GM23338 (cell line): ENCODE measurements around the gene STK4. TPM values are rescaled to one million over a fixed set of nuclear protein-coding genes. Genes with fewer than 3 reads are reported as not detected.

Source experiments
- ATAC-seq: fragments of 200-7000 bp; cut with Tn5 transposase; 3 replicates; pipeline ENCODE4 v1.9.1; 2020
- DNase-seq: peaks from one replicate; pipeline ENCODE4 v3.0.0-alpha.2; 2015; ENCODE audit warnings: low spot score
- H2AFZ ChIP-seq: fragments of 200-600 bp; sonication (generic); 2 replicates; pipeline ENCODE4 v1.8.0; 2016; ENCODE audit warnings: antibody characterized with exemption, mild to moderate bottlenecking, moderate library complexity
- H3F3A ChIP-seq: fragments of 200-600 bp; sonication (generic); replicated peaks from 2 replicates; pipeline ENCODE4 v1.8.0; 2017; ENCODE audit warnings: antibody characterized with exemption, mixed run types, low read depth
- H3K27ac ChIP-seq: fragments of 200-600 bp; sonication (generic); 2 replicates; pipeline ENCODE4 v1.6.1; 2016; ENCODE audit warnings: low read depth
- H3K27me3 ChIP-seq: fragments of 200-600 bp; sonication (generic); 2 replicates; pipeline ENCODE4 v1.8.0; 2016; ENCODE audit warnings: mild to moderate bottlenecking, mixed run types, moderate library complexity; ENCODE audit not compliant: insufficient read depth
- H3K36me3 ChIP-seq: fragments of 200-600 bp; sonication (generic); 2 replicates; pipeline ENCODE4 v1.8.0; 2016; ENCODE audit warnings: mild to moderate bottlenecking; ENCODE audit not compliant: insufficient read depth
- H3K4me1 ChIP-seq: fragments of 200-600 bp; sonication (generic); 2 replicates; pipeline ENCODE4 v1.8.0; 2016; ENCODE audit warnings: mild to moderate bottlenecking, moderate library complexity; ENCODE audit not compliant: insufficient read depth
- H3K4me2 ChIP-seq: fragments of 200-600 bp; sonication (generic); 2 replicates; pipeline ENCODE4 v1.7.1; 2017; ENCODE audit warnings: mixed run types
- H3K4me3 ChIP-seq: fragments of 200-600 bp; sonication (generic); 2 replicates; pipeline ENCODE4 v1.6.1; 2016; ENCODE audit warnings: mixed run types
- H3K79me2 ChIP-seq: fragments of 200-600 bp; sonication (generic); replicated peaks from 2 replicates; pipeline ENCODE4 v1.8.0; 2017; ENCODE audit warnings: mild to moderate bottlenecking; ENCODE audit not compliant: insufficient read depth
- H3K9me2 ChIP-seq: fragments of 200-600 bp; sonication (generic); 2 replicates; pipeline ENCODE4 v1.8.0; 2017; ENCODE audit not compliant: insufficient read depth
- H4K20me1 ChIP-seq: fragments of 200-600 bp; sonication (generic); replicated peaks from 2 replicates; pipeline ENCODE4 v1.8.0; 2017; ENCODE audit warnings: mild to moderate bottlenecking; ENCODE audit not compliant: insufficient read depth
- H3K27ac Mint-ChIP-seq: 2 replicates; pipeline ENCODE4 v1.8.0; 2020; ENCODE audit warnings: inconsistent platforms, mild to moderate bottlenecking, moderate library complexity, mixed read lengths
- H3K27me3 Mint-ChIP-seq: 3 replicates; pipeline ENCODE4 v1.8.0; 2022; ENCODE audit warnings: low read depth, mild to moderate bottlenecking, moderate library complexity, mixed read lengths, inconsistent platforms; ENCODE audit not compliant: insufficient read depth, poor library complexity
- H3K36me3 Mint-ChIP-seq: 3 replicates; pipeline ENCODE4 v1.8.0; 2021; ENCODE audit warnings: low read depth, mild to moderate bottlenecking, inconsistent platforms, moderate library complexity, mixed read lengths
- H3K4me1 Mint-ChIP-seq: 3 replicates; pipeline ENCODE4 v1.8.0; 2020; ENCODE audit warnings: mild to moderate bottlenecking, inconsistent platforms, mixed read lengths
- H3K4me3 Mint-ChIP-seq: 3 replicates; pipeline ENCODE4 v1.8.0; 2021; ENCODE audit warnings: moderate library complexity, mild to moderate bottlenecking, inconsistent platforms, mixed read lengths
- H3K9me3 Mint-ChIP-seq: 3 replicates; pipeline ENCODE4 v1.8.0; 2020; ENCODE audit warnings: moderate library complexity, mild to moderate bottlenecking, inconsistent platforms, mixed read lengths
- CREB1 ChIP-seq: fragments of 250-450 bp; sonication (Bioruptor Pico); IDR thresholded peaks from 2 replicates; pipeline ENCODE4 v1.5.0; 2020; ENCODE audit warnings: low read depth, mild to moderate bottlenecking, moderate library complexity
- CTCF ChIP-seq, 2 experiments: fragments of 200-600 bp in 1 of 2; sonication (generic) in 1 of 2; conservative IDR thresholded peaks; 2 replicates each; pipeline versions ENCODE4 v1.5.1 to v1.6.1; 2016 to 2017; ENCODE audit warnings: antibody characterized with exemption in 2 of 2, low read depth in 2 of 2, mild to moderate bottlenecking in 2 of 2, moderate library complexity in 1 of 2
- EZH2 ChIP-seq: fragments of 200-600 bp; sonication (generic); IDR thresholded peaks from one replicate; pipeline ENCODE4 v1.8.0; 2017; ENCODE audit warnings: antibody characterized with exemption, mild to moderate bottlenecking, low read depth; ENCODE audit not compliant: unreplicated experiment
- EZH2phosphoT487 ChIP-seq: fragments of 200-600 bp; sonication (generic); IDR thresholded peaks from one replicate; pipeline ENCODE4 v1.8.1; 2018; ENCODE audit warnings: antibody characterized with exemption; ENCODE audit not compliant: unreplicated experiment
- JUNB ChIP-seq: IDR thresholded peaks from one replicate; pipeline ENCODE4 v1.6.1; 2016; ENCODE audit warnings: antibody characterized with exemption; ENCODE audit not compliant: unreplicated experiment
- NANOG ChIP-seq: IDR thresholded peaks from 2 replicates; pipeline ENCODE4 v1.6.1; 2016; ENCODE audit warnings: antibody characterized with exemption, borderline replicate concordance
- POLR2AphosphoS5 ChIP-seq: IDR thresholded peaks from 2 replicates; pipeline ENCODE4 v1.6.1; 2016; ENCODE audit warnings: antibody characterized with exemption, low read depth
- REST ChIP-seq: IDR thresholded peaks from one replicate; pipeline ENCODE4 v1.6.1; 2018; ENCODE audit warnings: antibody characterized with exemption; ENCODE audit not compliant: unreplicated experiment
- STAT1 ChIP-seq: IDR thresholded peaks from one replicate; pipeline ENCODE4 v1.6.1; 2016; ENCODE audit warnings: antibody characterized with exemption; ENCODE audit not compliant: unreplicated experiment
- ZNF114 ChIP-seq: fragments of 250-450 bp; sonication (Bioruptor Pico); IDR thresholded peaks from 2 replicates; pipeline ENCODE4 v1.5.0; 2020; ENCODE audit warnings: mild to moderate bottlenecking, moderate library complexity
- ZNF331 ChIP-seq: fragments of 250-450 bp; sonication (Bioruptor Pico); IDR thresholded peaks from 2 replicates; pipeline ENCODE4 v1.5.0; 2020; ENCODE audit warnings: low read depth, mild to moderate bottlenecking, moderate library complexity
- ZNF462 ChIP-seq: fragments of 250-450 bp; sonication (Bioruptor Pico); IDR thresholded peaks from 2 replicates; pipeline ENCODE4 v1.5.0; 2020; ENCODE audit warnings: mild to moderate bottlenecking, moderate library complexity
- polyA plus RNA-seq: library from polyadenylated mRNA; unstranded; fragments of >200 nt; fragmentation: Nextera tagmentation; extraction: Ambion mirVana; gene quantifications from 2 replicates; pipeline ENCODE4 v1.2.1, GENCODE V29; 2016
- total RNA-seq: library from RNA; depleted of rRNA; stranded (reverse); fragments of >200 nt; shearing (Covaris generic); gene quantifications from 2 replicates; pipeline ENCODE4 v1.2.3, GENCODE V29; 2014
- TF ChIP-seq, protein P1 (sequence below): IDR thresholded peaks from 2 replicates; pipeline ENCODE4 v1.6.1; 2016; ENCODE audit warnings: antibody characterized with exemption

The STK4 gene
- total and polyA plus RNA-seq, 2 experiments from 2014 or later, result 37.7 to 58.7 TPM

GRCh38 chr20:44916586-44916985 is 49.7 kb upstream of the STK4 start:
- Mint-ChIP-seq H3K4me3 (no peak overlapping the region), H3K27me3 (no peaks in the 10 kb centered on the region), H3K9me3 (no peaks in the 10 kb centered on the region; the same call in 2 of the 3 replicates), H3K36me3 (peaks cover 70% of the 10 kb centered on the region), H3K4me1 (peaks cover 5% of the 10 kb centered on the region), H3K27ac (peak overlapping the region; percentile 59; the same call in 1 of the 2 replicates)
- H3K4me2 ChIP-seq, result no peak overlapping the region
- peak; percentile 59 for ATAC-seq
- H3K27me3 ChIP-seq, result no peaks in the 10 kb centered on the region
- H3K4me3 ChIP-seq, result no peak overlapping the region
- no peak overlapping the region for H3K27ac ChIP-seq
- peaks cover 3% of the 10 kb centered on the region; the same call in 1 of the 2 replicates for H3K4me1 ChIP-seq
- peak; percentile 15 for DNase-seq
- H4K20me1 ChIP-seq, result peaks cover 19% of the 10 kb centered on the region; the same call in 1 of the 2 replicates
- H3K79me2 ChIP-seq, result peaks cover 6% of the 10 kb centered on the region; the same call in 1 of the 2 replicates
- H3K9me2 ChIP-seq, result no peaks in the 10 kb centered on the region
- TF ChIP-seq EZH2, result no peak
- no peak for TF ChIP-seq JUNB
- no peak for TF ChIP-seq ZNF114 (CRISPR knock-in tag)
- no peak for TF ChIP-seq CREB1 (CRISPR knock-in tag)
- no peak for TF ChIP-seq ZNF331 (CRISPR knock-in tag)
- no peak for TF ChIP-seq EZH2phosphoT487
- TF ChIP-seq, protein P1, sequence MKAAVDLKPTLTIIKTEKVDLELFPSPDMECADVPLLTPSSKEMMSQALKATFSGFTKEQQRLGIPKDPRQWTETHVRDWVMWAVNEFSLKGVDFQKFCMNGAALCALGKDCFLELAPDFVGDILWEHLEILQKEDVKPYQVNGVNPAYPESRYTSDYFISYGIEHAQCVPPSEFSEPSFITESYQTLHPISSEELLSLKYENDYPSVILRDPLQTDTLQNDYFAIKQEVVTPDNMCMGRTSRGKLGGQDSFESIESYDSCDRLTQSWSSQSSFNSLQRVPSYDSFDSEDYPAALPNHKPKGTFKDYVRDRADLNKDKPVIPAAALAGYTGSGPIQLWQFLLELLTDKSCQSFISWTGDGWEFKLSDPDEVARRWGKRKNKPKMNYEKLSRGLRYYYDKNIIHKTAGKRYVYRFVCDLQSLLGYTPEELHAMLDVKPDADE, result no peak
- TF ChIP-seq STAT1, result no peak
- no peak for TF ChIP-seq CTCF (conservative IDR thresholded peaks at IDR 0.05; ENCODE audit: low read depth in 2 of 2)
- TF ChIP-seq POLR2AphosphoS5, result no peak
- TF ChIP-seq REST, result no peak
- TF ChIP-seq ZNF462 (CRISPR knock-in tag), result no peak
- no peak for TF ChIP-seq NANOG
- no peaks in the 10 kb centered on the region for H3F3A ChIP-seq
- H2AFZ ChIP-seq, result no peak overlapping the region
- H3K36me3 ChIP-seq, result peaks cover 29% of the 10 kb centered on the region
